ENCODE data around the gene PAM16. TPM values are rescaled to one million over a fixed set of nuclear protein-coding genes. Genes with fewer than 3 reads are reported as not detected.
A peak's percentile ranks its signal among the peaks of the same experiment; 100 is the strongest.

The PAM16 gene
- total and polyA plus RNA-seq, 9 of the 15 experiments (the other 6 are each of a cell fraction or from before 2014, with no cell fraction given) = 38.7 to 273 (median 79.3) TPM

DNA sequence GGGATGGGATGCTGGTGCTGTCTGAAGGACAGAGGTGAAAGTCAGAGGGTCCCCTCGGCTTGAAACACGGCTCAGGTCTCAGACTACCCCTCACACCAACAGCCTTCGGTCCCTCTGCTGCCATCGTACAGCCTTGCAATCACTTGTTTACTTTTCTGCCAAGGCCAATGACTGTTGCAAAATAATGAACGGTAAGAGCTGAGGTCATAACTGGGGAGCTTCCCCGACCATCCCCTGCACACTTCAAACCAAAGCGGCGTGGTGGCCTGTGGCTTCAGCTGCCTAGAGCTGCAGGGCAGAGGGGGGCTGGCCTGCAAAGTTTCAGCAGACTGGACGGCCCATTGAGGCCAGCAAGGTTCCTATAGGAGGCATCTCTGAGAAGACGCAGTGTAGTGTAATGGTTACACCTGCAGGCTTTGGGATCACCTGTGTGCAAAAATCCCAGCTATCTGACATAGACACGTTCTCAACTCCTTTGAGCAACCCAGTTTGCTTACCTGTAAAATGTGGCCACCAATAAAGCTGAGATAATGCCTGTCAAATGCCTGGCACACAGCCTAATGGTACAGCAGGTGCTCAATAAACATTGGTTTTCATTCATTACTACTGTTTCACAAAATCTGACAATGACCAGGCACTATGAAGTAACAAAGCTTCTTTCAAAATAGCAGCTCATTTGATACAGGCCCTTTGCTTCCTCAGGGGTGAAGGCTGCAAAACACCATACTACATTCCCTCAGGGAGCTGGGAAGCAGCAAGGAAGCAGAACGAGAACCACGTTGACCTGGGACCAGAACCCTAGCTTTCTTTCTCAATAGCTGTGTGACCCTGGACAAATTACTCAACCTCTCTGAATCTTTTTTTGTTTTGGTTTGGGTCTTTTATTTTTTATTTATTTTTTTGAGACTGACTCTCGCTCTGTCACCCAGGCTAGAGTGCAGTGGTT is 5.0 kb downstream of the PAM16 start (continued):
- TF ChIP-seq, protein P1, sequence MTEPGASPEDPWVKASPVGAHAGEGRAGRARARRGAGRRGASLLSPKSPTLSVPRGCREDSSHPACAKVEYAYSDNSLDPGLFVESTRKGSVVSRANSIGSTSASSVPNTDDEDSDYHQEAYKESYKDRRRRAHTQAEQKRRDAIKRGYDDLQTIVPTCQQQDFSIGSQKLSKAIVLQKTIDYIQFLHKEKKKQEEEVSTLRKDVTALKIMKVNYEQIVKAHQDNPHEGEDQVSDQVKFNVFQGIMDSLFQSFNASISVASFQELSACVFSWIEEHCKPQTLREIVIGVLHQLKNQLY (CRISPR knock-in tag; conservative IDR thresholded peaks at IDR 0.05) = no peak
- TF ChIP-seq, protein P2, sequence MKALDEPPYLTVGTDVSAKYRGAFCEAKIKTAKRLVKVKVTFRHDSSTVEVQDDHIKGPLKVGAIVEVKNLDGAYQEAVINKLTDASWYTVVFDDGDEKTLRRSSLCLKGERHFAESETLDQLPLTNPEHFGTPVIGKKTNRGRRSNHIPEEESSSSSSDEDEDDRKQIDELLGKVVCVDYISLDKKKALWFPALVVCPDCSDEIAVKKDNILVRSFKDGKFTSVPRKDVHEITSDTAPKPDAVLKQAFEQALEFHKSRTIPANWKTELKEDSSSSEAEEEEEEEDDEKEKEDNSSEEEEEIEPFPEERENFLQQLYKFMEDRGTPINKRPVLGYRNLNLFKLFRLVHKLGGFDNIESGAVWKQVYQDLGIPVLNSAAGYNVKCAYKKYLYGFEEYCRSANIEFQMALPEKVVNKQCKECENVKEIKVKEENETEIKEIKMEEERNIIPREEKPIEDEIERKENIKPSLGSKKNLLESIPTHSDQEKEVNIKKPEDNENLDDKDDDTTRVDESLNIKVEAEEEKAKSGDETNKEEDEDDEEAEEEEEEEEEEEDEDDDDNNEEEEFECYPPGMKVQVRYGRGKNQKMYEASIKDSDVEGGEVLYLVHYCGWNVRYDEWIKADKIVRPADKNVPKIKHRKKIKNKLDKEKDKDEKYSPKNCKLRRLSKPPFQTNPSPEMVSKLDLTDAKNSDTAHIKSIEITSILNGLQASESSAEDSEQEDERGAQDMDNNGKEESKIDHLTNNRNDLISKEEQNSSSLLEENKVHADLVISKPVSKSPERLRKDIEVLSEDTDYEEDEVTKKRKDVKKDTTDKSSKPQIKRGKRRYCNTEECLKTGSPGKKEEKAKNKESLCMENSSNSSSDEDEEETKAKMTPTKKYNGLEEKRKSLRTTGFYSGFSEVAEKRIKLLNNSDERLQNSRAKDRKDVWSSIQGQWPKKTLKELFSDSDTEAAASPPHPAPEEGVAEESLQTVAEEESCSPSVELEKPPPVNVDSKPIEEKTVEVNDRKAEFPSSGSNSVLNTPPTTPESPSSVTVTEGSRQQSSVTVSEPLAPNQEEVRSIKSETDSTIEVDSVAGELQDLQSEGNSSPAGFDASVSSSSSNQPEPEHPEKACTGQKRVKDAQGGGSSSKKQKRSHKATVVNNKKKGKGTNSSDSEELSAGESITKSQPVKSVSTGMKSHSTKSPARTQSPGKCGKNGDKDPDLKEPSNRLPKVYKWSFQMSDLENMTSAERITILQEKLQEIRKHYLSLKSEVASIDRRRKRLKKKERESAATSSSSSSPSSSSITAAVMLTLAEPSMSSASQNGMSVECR (CRISPR knock-in tag; IDR thresholded peaks at IDR 0.05) = no peak
- TF ChIP-seq KDM1A (IDR thresholded peaks at IDR 0.05) (peak; percentile 67 to 68), KDM4B (IDR thresholded peaks at IDR 0.05; ENCODE audit: borderline replicate concordance in 2 of 2, low read depth in 1 of 2) (no peak)

Data from K562 (cell line).